HG02938 (cell line): ENCODE data around the gene NOB1.
A peak's percentile ranks its signal among the peaks of the same experiment; 100 is the strongest.
"Not testable (repeated sequence)": the region's sequence is repeated elsewhere in the genome, so short reads cannot be mapped to it uniquely, and the experiment has no call there.

Experiments used
- ATAC-seq: cut with Tn5 transposase; IDR thresholded peaks from one replicate; pipeline ENCODE4 v1.9.1; 2021; ENCODE audit warnings: mild to moderate bottlenecking, moderate library complexity; ENCODE audit not compliant: unreplicated experiment

NOB1 gene

DNA sequence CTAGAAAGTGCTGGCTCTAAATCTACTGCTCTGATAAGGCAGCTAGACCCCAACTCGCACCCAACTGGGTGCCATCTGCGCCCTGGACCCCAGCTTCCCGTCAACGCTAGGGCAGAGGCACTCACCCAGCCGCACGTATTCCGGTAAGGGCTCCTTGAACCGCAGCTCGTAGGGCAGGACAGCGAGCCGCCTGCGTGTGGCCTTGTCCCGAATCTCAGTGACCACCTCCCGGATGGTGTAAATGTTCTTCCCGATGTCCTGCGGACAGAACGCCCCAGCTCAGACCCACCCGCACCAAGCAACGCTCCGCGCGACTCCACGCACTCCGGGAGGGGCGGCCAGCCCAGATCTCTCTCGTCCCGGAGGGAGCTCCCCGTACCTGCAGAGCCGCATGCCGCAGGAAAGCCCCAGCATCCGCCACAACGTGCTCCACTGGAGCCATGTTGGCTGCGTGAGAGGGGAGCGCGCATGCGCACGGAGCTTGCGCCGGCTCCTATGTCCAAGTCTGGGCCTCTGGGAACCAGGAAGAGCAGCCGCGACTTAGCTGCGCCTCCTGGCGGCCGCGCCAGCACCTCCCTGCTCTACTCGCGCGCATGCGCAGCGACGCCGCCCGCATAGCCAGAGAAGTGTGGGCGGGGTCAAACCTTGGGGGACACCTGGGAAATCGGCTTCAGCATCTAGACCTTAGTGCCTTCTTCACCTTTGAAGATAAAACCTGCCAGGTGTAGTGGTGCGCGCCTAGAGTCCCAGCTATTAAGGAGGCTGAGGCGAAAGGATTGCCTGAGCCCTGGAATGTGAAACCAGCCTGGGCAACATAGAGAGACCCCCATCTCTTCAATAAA, at the start of gene NOB1:
Gene NOB1, minus strand, starts transcription at position 458 of the 842 bp plus-strand sequence. Its CDS starts 16 bp downstream, at position 442.
- ATAC-seq = peak; percentile 90

DNA sequence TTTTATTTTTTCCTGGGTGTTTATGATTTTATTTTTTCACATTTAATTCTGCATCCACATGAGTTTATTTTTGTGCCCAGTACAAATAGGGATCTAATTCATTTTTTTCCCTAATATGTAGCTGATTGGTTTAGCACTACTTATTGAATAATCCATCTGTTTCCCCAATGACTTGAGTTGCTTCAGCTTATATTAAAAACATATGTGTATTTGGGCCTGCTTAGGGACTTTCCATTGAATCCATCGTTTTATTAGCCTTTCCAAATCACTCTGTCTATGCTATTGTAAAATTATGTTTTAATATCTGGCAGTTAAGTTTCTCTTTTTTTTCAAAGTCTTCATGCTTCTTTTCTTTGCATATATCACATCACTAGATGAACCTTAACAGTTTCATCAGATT, 49.6 kb upstream of the NOB1 start:
- no peak for ATAC-seq

DNA sequence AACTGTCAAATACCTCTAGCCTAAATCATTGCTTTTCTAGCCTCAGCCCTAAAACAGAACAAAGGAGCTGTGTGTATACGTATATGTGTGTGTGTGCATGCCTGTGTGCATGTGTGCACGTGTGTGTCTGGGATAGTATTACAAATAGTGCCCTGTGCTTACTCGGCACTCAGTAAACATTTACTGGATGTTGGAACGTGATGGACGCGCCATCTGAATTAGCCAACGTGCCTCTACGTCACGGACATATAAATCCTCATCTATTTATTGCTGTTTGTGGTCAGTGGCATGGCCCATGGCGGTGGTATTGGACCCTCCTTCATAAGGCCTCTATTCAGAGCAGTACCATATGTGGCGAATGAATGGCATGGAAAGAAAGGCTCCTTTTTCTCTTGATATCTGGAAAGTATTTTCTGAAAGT, 44.9 kb upstream of the NOB1 start:
- no peak for ATAC-seq

DNA sequence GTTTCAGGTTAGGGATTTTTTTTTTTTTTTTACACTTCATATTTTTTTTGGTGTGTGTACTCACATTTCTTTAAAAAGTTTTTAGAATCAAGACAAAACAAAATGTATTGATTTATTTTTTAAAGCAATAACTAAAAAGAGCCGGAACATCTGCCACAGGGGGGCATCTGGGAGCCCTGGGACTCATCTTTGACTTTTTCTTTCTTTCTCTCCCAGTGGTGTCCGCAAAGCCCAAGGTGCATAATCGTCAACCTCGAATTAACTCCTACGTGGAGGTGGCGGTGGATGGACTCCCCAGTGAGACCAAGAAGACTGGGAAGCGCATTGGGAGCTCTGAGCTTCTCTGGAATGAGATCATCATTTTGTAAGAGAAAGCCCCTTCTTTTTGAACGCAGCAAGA, 43.7 kb upstream of the NOB1 start:
- no peak for ATAC-seq

DNA sequence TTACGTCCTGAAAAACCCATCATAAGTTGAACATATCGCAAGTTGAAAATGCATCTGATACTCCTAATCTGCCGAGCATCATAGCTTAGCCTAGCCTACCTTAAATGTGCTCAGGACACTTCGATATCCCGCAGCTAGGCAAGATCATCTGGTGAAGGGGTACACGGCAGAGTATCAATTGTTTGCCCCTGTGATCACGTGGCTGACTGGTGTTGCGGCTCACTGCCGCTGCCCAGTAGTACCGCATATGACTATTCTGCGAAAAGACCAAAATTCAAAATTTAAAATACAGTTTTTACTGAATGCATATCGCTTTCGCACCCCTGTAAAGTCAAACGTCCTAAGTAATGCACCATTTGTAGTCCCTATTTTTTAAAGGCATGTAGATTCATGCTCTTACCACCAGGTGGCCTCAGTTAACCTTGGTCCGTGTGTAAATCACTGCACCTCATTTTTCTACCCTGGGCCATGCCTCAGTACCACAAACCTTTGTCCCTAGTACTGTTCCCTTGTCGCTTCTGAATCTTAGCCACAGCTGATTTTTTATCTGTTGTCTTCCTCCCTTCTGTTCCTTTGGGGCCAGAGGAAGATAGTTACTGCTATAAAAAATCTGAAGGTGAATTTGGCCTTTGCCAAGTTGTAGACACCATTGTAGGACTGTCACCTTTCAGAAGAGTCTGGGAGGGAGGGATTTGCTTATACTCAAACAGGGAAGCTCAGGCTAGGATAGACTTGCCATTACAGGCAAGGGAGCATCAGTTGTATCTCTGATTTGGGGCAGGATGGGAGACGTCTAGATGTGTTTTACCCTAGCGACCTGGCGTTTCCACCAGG, 41.8 kb upstream of the NOB1 start:
- ATAC-seq = no peak

DNA sequence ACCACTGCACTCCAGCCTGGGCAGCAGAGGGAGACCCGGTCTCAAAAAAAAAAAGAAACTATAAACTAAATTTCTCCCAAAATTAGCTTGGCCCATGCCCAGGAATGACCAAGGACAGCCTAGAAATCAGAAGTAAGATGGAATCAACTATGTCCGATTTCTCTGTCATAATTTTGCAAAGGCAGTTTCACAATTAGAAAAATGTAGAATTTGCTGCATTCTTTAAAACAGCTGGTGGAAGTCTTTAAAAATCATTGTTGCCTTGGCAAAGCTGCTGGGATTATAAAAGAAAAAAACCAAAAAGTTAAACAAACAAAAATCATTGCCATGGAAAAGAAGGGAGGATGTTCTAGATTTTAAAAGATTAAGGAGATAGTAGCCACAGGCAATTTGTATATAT, 39.8 kb upstream of the NOB1 start:
- no peak for ATAC-seq

DNA sequence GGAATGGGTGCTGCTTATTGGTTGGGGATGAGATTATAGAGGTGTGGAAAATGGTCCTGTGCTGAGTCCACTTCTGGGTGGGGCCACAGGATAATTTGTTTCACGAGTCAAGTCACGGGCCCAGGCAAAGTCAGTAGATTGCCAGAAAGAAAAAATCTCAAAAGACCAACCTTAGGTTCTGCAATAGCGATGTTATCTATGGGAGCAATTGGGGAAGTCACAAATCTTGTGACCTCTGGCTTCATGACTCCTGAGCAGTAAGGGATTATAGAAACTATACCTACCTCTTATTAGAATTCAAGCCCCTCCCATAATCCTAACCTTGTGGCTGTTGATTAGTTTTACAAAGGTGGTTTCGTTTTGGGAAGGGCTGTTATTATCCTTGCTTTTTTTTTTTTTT, 38.8 kb upstream of the NOB1 start:
- no peak for ATAC-seq

DNA sequence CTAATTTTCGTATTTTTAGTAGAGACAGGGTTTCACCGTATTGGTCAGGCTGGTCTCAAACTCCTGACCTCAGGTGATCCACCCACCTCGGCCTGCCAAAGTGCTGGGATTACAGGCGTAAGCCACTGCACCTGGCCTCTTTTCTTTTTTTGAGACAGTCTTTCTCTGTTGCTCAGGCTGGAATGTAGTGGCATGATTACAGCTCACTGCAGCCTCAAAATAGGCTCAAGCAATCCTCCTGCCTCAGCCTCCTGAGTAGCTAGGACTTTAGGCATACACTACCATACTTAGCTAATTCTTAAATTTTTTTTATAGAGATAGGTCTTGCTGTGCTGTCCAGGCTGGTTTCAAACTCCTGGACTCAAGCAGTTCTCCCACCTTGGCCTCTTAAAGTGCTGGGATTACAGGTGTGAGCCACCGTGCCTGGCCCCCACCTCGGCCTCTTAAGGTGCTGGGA, 36.7 kb upstream of the NOB1 start:
- not testable (repeated sequence) for ATAC-seq

DNA sequence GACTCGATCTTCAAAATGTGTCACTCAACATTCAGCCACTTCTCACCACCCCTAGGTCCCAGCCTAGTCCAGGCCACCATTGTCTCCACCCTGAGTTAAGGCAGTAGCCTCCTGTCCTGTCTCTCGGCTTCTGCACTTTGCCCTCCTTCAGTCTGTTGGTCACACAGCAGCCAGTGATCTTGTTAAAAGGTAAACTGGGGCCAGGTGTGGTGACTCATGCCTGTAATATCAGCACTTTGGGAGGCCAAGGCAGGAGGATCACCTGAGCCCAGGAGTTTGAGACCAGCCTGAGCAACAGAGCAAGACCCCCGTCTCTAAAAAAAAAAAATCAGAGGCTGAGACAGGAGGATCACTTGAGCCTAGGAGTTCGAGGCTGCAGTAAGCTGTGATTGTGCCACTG, 33.2 kb upstream of the NOB1 start:
- ATAC-seq = no peak

DNA sequence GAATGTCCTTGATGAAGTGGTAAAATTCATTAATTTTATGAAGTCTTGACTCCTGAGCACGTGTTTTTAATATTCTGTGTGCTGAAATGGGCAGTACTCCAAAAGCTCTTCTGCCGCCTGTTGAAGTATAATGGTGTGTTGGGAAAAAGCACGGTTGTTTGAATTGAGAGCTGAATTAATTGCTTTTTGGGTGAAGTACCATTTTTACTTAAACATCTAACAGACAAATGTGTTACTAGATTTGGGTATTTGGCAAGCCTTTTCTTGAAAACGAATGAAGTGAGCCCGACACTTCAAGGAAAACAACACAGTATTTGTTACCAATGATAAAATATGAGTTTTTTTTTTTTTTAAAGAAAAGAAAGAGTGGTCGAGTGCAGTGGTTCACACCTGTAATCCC, 29.9 kb upstream of the NOB1 start:
- ATAC-seq = no peak

DNA sequence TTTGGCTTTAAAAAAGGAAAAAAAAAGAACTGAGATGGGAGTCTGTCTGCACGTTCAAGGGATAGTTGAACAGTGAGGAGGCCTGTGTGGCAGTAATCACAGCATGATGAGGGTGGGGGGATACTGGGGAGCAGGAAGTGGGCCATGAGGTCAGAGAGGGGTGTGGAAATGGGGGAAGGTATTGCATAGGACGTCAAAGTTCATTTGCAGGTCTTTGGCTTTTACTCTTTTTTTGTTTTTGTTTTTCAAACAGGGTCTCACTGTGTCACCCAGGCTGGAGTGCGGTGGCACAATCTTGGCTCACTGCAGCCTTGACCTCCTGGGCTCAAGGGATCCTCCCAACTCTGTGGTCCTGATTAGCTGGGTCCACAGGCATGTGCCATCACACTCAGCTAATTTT, 26.4 kb upstream of the NOB1 start:
- no peak for ATAC-seq

DNA sequence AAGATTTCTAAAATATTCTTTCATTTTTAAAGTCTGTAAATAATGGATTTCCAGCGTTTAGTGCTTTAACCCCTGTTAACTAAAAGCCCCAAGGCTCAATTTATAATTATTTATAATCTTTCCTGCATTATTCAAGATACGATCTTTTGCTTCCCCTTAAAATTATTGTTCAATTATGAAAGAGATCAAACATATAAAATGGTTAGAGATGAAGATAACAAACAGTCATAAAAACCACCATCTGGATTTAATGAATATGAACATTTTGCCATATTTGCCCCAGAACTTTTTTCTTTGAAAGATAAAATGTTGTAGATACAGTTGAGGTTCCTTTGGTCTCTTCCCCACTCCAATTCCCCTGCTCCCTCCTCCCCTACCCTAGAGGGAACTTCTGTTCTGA, 25.0 kb upstream of the NOB1 start:
- ATAC-seq = no peak

DNA sequence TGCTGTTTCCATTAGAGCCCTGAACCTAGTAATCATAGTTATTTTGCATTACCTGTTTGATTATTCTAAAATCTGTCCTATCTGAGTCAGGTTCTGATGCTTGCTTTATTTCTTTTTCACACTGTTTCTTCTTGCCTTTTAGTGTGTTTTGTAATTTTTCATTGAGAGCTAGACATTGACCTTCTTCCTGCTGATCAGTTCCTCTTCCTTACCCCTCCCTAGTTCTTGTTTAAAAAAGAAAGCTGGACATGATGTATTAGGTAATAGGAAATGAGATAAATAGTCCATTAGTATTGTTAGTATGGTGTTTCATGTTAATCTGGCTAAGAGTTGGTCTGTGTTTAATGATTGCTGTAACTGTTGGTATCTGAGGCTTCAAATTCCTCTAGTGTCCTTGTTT, 20.8 kb upstream of the NOB1 start:
- ATAC-seq = no peak

DNA sequence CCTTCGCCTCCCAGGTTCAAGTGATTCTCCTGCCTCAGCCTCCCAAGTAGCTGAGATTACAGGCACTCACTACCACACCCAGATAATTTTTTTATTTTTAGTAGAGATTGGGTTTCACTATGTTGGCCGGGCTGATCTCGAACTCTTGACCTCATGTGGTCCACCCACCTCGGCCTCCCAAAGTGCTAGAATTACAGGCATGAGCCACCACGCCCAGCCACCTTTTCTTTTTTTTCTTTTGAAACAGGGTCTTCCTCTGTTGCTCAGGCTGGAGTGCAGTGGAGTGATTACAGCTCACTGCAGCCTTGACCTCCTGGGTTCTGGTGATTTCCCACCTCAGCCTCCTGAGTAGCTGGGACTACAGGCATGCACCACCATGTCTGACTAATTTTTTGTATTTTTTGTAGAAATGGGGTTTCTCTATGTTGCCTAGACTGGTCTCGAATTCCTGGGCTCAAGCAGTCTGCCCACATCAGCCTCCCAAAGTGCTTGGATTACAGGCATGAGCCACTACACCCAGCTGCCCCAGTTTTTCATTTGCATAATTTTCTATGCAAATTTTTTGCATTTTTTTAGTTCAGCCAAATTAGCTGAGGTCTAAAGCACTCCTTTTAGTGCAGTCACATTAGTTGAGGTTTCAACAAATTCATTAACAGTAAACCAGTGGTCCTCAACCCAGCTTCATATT, 18.7 kb upstream of the NOB1 start:
- no peak for ATAC-seq

DNA sequence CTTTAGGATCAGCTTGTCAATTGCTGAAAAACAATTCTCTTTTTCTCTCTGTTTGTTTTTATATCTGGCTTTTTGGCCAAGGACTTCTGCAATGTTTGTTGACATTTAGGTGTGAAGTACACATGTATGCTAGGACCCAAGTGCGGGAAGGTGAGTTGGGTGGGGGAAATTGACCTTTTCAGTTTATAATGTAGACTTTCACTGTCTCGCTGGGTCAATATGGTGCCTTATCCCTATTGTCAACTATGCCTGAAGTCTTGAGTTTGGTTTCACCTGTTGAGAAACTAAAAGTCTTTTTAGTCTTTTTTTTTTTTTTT, 16.9 kb upstream of the NOB1 start:
- ATAC-seq = no peak

DNA sequence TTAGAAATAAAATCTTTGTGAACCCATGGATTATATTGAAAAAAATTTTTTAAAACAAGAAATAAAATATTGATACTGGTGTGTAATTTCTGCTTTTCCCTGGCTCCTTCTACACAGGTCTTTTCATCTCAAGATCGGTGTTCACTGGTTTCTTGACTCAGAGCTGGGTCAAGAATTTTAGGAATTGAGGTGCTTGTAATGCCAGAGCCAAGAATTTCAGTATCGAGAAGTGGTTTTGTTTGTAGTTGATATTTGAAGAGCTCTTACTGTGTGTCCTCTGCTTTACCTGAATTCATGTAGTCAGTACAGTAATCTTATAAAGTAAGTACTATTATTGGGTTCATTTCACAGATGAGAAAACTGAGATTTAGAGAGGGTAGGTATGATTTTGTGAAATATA, 14.7 kb upstream of the NOB1 start:
- ATAC-seq = no peak

DNA sequence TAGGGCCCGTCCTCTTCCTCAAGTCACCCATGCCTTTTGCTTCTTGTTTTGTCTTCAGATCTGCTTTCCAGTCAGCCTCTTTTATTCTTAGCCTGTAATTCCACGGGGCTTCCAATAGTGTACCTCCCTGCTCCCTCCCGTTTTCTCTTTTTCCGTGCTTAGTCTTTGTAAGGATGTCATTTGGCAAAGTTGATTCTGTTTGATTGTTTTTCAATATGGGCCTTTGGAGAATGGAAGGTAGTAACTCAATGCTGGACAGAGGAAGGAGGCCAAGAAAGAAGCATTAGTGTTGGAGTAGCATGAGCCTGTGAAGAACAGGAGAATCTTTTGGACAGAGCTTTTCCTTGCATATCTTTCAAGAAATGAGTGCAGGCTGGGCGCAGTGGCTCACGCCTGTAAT, 13.9 kb upstream of the NOB1 start:
- no peak for ATAC-seq

DNA sequence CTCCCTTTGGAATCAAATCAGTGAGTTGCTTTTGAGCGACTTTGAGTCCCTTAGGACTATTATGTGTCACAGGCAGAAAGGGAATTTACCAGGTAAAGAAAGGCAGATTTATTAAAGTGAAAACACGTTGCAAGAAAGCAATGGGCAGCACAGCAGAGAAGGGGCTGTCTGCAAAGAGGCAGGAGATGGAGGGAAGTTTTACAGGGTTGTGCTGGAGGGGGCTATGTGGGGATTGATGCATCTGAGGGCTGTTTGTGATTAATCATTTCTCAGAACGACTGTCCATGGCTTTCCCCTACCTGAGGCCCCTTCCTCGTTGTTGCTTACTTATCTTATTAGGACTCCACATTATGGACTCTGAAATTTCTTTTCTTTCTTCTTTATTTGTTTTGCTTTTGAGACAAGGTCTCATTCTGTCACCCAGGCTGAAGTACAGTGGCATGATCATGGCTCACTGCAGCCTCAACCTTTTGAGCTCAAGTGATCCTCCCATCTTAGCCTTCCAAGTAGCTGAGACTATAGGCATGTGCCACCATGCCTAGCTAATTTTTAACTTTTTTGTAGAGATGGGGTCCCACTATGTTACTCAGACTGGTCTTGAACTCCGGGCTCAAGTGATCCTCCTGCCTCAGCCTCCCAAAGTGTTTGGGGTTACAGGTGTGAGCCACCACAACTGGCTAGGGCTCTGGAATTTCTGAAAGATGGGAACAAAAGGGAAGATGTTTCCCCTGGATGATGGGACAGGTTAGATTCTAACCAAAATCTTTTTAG, 12.9 kb upstream of the NOB1 start:
- ATAC-seq = no peak

DNA sequence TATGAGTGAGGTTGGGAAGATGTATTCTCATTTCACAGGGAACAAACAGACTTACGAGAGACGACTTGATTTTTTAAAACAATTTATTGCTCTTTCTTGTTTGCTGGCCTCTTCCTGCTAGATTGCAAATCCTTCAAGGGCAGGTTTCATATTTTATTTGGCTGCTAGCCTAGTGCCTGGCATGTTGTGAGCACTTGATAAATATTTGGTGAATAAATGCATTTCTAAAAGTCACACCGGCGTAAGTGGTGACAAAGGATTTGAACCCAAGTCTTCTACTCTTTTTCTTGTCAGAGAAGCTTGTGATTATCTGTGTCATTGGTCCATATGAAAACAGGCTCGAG, 8.8 kb upstream of the NOB1 start:
- no peak for ATAC-seq

DNA sequence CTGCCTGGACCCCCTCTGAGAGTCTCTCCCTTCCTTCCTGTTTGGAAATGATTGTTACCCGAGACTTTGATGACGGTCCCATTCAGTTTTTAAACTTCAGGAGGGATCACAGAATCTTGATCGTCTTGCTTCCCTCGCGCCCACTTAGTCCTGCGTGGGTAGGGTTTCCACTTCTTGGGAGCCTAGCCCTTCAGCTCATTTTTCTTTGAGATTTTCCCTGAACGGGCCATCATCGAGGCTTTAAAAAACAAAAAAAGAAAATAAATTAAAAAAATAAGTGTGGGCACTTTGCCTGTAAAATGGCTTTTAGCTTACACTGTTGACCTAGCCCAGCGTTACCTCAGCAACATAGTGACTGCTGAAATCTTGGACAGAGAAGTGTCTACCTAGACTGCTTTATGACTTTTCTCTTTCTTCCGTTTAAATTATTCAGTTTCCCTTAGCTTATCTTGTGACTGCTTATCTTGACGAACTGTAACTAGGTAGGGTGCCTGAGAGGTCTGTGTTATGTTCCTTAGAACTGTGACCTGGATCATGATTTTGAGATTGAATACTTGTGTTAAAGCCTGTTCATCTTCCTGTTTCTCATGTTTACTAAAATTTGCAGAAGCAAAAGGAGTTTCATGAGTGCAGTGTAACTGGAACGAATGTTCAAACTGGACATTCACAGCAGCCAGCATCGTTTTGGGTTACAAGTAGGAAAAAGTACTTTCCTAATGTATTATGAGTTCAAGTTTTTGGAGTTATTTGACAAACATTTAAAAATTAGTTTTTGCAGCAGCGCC, 8.3 kb upstream of the NOB1 start:
- ATAC-seq = peak; percentile 5
